WTC11 (cell line): ENCODE data around the gene AFF3. TPM values are rescaled to one million over a fixed set of nuclear protein-coding genes. Genes with fewer than 3 reads are reported as not detected.
A peak's percentile ranks its signal among the peaks of the same experiment; 100 is the strongest.

Experiments
- ATAC-seq: fragments of 200-7000 bp; cut with Tn5 transposase; 2 replicates; pipeline ENCODE4 v1.10.0; 2021; ENCODE audit warnings: mild to moderate bottlenecking, moderate library complexity
- CTCF ChIA-PET: fragments of 300-600 bp; sonication (Branson Sonifier 250); formaldehyde crosslinking; loops from one replicate; lab custom pipeline; 2021; ENCODE audit warnings: antibody characterized with exemption; lab: Charles Lee
- POLR2A ChIA-PET: fragments of 350-600 bp; sonication (Branson Sonifier 250); formaldehyde crosslinking; loops from one replicate; lab custom pipeline; 2021; ENCODE audit warnings: antibody characterized with exemption; lab: Charles Lee
- DNase-seq: peaks from one replicate; pipeline ENCODE4 v3.0.0; 2021; ENCODE audit warnings: low spot score
- H3K27ac Mint-ChIP-seq: 2 replicates; pipeline ENCODE4 v1.8.0; 2021; ENCODE audit warnings: mixed read lengths
- H3K27me3 Mint-ChIP-seq: 2 replicates; pipeline ENCODE4 v1.8.0; 2021; ENCODE audit warnings: low read depth, mild to moderate bottlenecking, moderate library complexity, mixed read lengths
- H3K36me3 Mint-ChIP-seq: 2 replicates; pipeline ENCODE4 v1.8.0; 2021; ENCODE audit warnings: mixed read lengths
- H3K4me1 Mint-ChIP-seq: 2 replicates; pipeline ENCODE4 v1.8.0; 2022; ENCODE audit warnings: mixed read lengths
- H3K4me3 Mint-ChIP-seq: 2 replicates; pipeline ENCODE4 v1.8.0; 2021; ENCODE audit warnings: mild to moderate bottlenecking, moderate library complexity, mixed read lengths
- H3K9me3 Mint-ChIP-seq: 2 replicates; pipeline ENCODE4 v1.8.0; 2021; ENCODE audit warnings: mixed read lengths
- ATF6 ChIP-seq: sonication (generic); formaldehyde crosslinking; IDR thresholded peaks from 2 replicates; pipeline ENCODE4 v1.8.1; 2023; ENCODE audit warnings: mild to moderate bottlenecking, missing genetic modification reagents
- CBFB ChIP-seq: sonication (generic); formaldehyde crosslinking; IDR thresholded peaks from 2 replicates; pipeline ENCODE4 v1.8.1; 2022; ENCODE audit warnings: mild to moderate bottlenecking, low read depth, missing genetic modification reagents
- CDX4 ChIP-seq: fragments of 250-450 bp; sonication (Bioruptor Pico); IDR thresholded peaks from 2 replicates; pipeline ENCODE4 v1.9.0; 2021; ENCODE audit warnings: moderate library complexity, mild to moderate bottlenecking, inconsistent platforms, borderline replicate concordance
- FOXK1 ChIP-seq: sonication (generic); formaldehyde crosslinking; IDR thresholded peaks from 2 replicates; pipeline ENCODE4 v1.8.0; 2022; ENCODE audit warnings: mild to moderate bottlenecking, moderate library complexity, missing genetic modification reagents
- FOXP1 ChIP-seq: sonication (generic); formaldehyde crosslinking; IDR thresholded peaks from 2 replicates; pipeline ENCODE4 v1.8.0; 2022; ENCODE audit warnings: missing genetic modification reagents, mild to moderate bottlenecking, moderate library complexity, borderline replicate concordance
- GRHL2 ChIP-seq: fragments of 250-450 bp; sonication (Bioruptor Pico); IDR thresholded peaks from 2 replicates; pipeline ENCODE4 v1.8.0; 2022; ENCODE audit warnings: mild to moderate bottlenecking, moderate library complexity; ENCODE audit not compliant: insufficient replicate concordance, severe bottlenecking
- IRF2 ChIP-seq: sonication (generic); formaldehyde crosslinking; IDR thresholded peaks from 2 replicates; pipeline ENCODE4 v1.8.0; 2022; ENCODE audit warnings: low read depth, missing genetic modification reagents, borderline replicate concordance
- JAZF1 ChIP-seq: fragments of 250-450 bp; sonication (Bioruptor Pico); IDR thresholded peaks from 2 replicates; pipeline ENCODE4 v1.9.0; 2021; ENCODE audit warnings: moderate library complexity, mild to moderate bottlenecking, inconsistent platforms
- NR1H2 ChIP-seq: sonication (generic); formaldehyde crosslinking; IDR thresholded peaks from 2 replicates; pipeline ENCODE4 v1.9.0; 2021; ENCODE audit warnings: mild to moderate bottlenecking, moderate library complexity, missing genetic modification reagents
- NR3C1 ChIP-seq: sonication (generic); formaldehyde crosslinking; conservative IDR thresholded peaks from 2 replicates; pipeline ENCODE4 v1.8.1; 2023; ENCODE audit warnings: low read depth, mild to moderate bottlenecking, missing genetic modification reagents
- SP1 ChIP-seq: sonication (generic); formaldehyde crosslinking; conservative IDR thresholded peaks from 2 replicates; pipeline ENCODE4 v1.8.1; 2022; ENCODE audit warnings: missing genetic modification reagents
- TEAD1 ChIP-seq: sonication (generic); formaldehyde crosslinking; IDR thresholded peaks from 2 replicates; pipeline ENCODE4 v1.8.0; 2022; ENCODE audit warnings: mild to moderate bottlenecking, missing genetic modification reagents
- TEAD4 ChIP-seq: sonication (generic); formaldehyde crosslinking; IDR thresholded peaks from 2 replicates; pipeline ENCODE4 v1.8.0; 2022; ENCODE audit warnings: mild to moderate bottlenecking, missing genetic modification reagents
- ZBTB43 ChIP-seq: sonication (generic); formaldehyde crosslinking; IDR thresholded peaks from 2 replicates; pipeline ENCODE4 v1.8.1; 2023; ENCODE audit warnings: mild to moderate bottlenecking, missing genetic modification reagents
- ZNF121 ChIP-seq: sonication (generic); formaldehyde crosslinking; IDR thresholded peaks from 2 replicates; pipeline ENCODE4 v1.8.0; 2023; ENCODE audit warnings: missing genetic modification reagents
- ZNF281 ChIP-seq: sonication (generic); formaldehyde crosslinking; IDR thresholded peaks from 2 replicates; pipeline ENCODE4 v1.8.0; 2023; ENCODE audit warnings: mild to moderate bottlenecking, missing genetic modification reagents
- ZNF425 ChIP-seq: fragments of 250-450 bp; sonication (Bioruptor Pico); conservative IDR thresholded peaks from 2 replicates; pipeline ENCODE4 v1.9.0; 2021; ENCODE audit warnings: mild to moderate bottlenecking
- ZNF532 ChIP-seq: fragments of 250-450 bp; sonication (Bioruptor Pico); IDR thresholded peaks from 2 replicates; pipeline ENCODE4 v1.9.0; 2021; ENCODE audit warnings: mild to moderate bottlenecking, borderline replicate concordance
- ZSCAN18 ChIP-seq: fragments of 250-450 bp; sonication (Bioruptor Pico); IDR thresholded peaks from 2 replicates; pipeline ENCODE4 v2.1.2; 2022; ENCODE audit warnings: mild to moderate bottlenecking, moderate library complexity
- total RNA-seq: library from RNA; stranded (reverse); gene quantifications from 3 replicates; pipeline ENCODE4 v1.2.3, GENCODE V29; 2021

The AFF3 gene
- total RNA-seq, 1 experiment from 2014 or later: 1.2 TPM

- Mint-ChIP-seq H3K27me3 (peaks cover 99% of the 10 kb centered on the region), H3K4me1 (0 out of 2 replicates have a peak, but pooled peaks cover 3% of the 10 kb centered on the region), H3K36me3 (peaks cover 7% of the 10 kb centered on the region; the same call in 1 of the 2 replicates), H3K9me3 (peaks cover 16% of the 10 kb centered on the region), H3K27ac (no peak overlapping the region), H3K4me3 (no peak overlapping the region)
- POLR2A ChIA-PET: no interaction called here
- no peak for DNase-seq
- no peak for TF ChIP-seq GRHL2 (CRISPR knock-in tag)
- no peak for TF ChIP-seq FOXK1 (CRISPR knock-in tag)
- no peak for TF ChIP-seq FOXP1 (CRISPR knock-in tag)
- TF ChIP-seq ZSCAN18: no peak
- TF ChIP-seq ZNF121 (CRISPR knock-in tag): no peak
- TF ChIP-seq NR3C1 (CRISPR knock-in tag): no peak
- no peak for TF ChIP-seq CDX4 (CRISPR knock-in tag)
- ATAC-seq: no peak
- CTCF ChIA-PET: no interaction called here
These were observed 21.2 kb downstream of the AFF3 start for GRCh38 chr2:100121124-100121718.

GRCh38 chr2:100119235-100119634 is 23.2 kb downstream of the AFF3 start:
- ATAC-seq (peak; percentile 46), DNase-seq (no peak)
- no peaks in the 10 kb centered on the region for H3K4me1 Mint-ChIP-seq
- H3K27me3 Mint-ChIP-seq: peaks cover 99% of the 10 kb centered on the region
- H3K36me3 Mint-ChIP-seq: peaks cover 7% of the 10 kb centered on the region; the same call in 1 of the 2 replicates
- peaks cover 19% of the 10 kb centered on the region for H3K9me3 Mint-ChIP-seq
- H3K4me3 Mint-ChIP-seq: no peak overlapping the region
- ChIA-PET CTCF (no interaction called here), POLR2A (no interaction called here)
- H3K27ac Mint-ChIP-seq: no peak overlapping the region
- TF ChIP-seq ZNF281 (CRISPR knock-in tag) (no peak), JAZF1 (CRISPR knock-in tag) (no peak), ZNF425 (no peak), IRF2 (CRISPR knock-in tag) (no peak), FOXP1 (CRISPR knock-in tag) (no peak), TEAD4 (CRISPR knock-in tag) (no peak), TEAD1 (no peak), CBFB (CRISPR knock-in tag) (no peak), ATF6 (CRISPR knock-in tag) (no peak), ZBTB43 (CRISPR knock-in tag) (no peak), FOXK1 (CRISPR knock-in tag) (no peak), SP1 (CRISPR knock-in tag) (no peak), NR1H2 (CRISPR knock-in tag) (no peak), ZNF532 (CRISPR knock-in tag) (no peak)
